Right atrium auricular region (tissue), 2 donors: ENCODE data around the gene RUNX2. TPM values are rescaled to one million over a fixed set of nuclear protein-coding genes. Genes with fewer than 3 reads are reported as not detected.
"Not testable (repeated sequence)": the region's sequence is repeated elsewhere in the genome, so short reads cannot be mapped to it uniquely, and the experiment has no call there.

Experiments used
- DNase-seq: peaks from one replicate; pipeline ENCODE4 v3.0.0-alpha.2; 2019; ENCODE audit warnings: low spot score
- H3K27ac ChIP-seq, 2 donors: fragments of 200-600 bp; sonication (generic); 1 replicate in 1 of 2; 2 replicates in 1 of 2; pipeline ENCODE4 v1.5.1; 2016 to 2019
- H3K27me3 ChIP-seq, 2 donors: fragments of 200-600 bp; sonication (generic); one replicate each; pipeline versions ENCODE4 v1.5.1 to v1.6.0; 2017 to 2019
- H3K36me3 ChIP-seq: fragments of 200-600 bp; sonication (generic); one replicate; pipeline ENCODE4 v1.5.1; 2016
- H3K4me1 ChIP-seq, 2 donors: fragments of 200-600 bp; sonication (generic); one replicate each; pipeline versions ENCODE4 v1.5.1 to v1.6.0; 2017 to 2019
- H3K4me3 ChIP-seq, 2 donors: fragments of 200-600 bp; sonication (generic); 1 replicate in 1 of 2; 2 replicates in 1 of 2; pipeline ENCODE4 v1.5.1; 2017 to 2019; ENCODE audit warnings: mild to moderate bottlenecking in 1 of 2, moderate library complexity in 1 of 2
- H3K9me3 ChIP-seq, 2 donors: fragments of 200-600 bp; sonication (generic); one replicate each; pipeline ENCODE4 v1.5.1; 2019
- total RNA-seq, 2 donors: library from RNA; depleted of rRNA; stranded (reverse); fragments of >200 nt; gene quantifications; one replicate each; pipeline ENCODE4 v1.1.0, GENCODE V29; 2016
- TF ChIP-seq, protein P1 (sequence below), 2 donors: fragments of 200-600 bp; sonication (generic); IDR thresholded peaks; one replicate each; pipeline ENCODE4 v1.5.1; 2019; ENCODE audit warnings: antibody characterized with exemption in 2 of 2

RUNX2 gene
- total RNA-seq, 2 donors from 2014 or later, result 0.55 to 0.85 TPM

DNA sequence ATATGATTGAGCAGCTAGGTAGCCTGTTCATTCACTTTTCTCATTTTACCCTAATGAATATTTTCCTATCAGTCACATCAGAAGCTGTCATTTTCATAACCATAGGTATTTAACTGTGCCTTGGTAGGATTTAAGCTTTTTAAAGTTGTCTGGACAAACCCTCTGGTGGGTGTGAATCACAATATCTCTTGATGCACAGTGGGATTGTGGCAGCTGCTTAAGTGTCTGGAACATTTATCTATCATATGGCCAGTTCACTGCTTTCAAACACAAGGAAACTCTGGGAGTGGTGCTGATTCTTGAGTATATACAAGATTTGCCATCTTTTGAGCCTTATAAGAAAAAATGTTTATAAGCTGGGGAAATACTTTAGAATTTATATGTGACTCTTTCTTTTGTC lies 136.6 kb downstream of the RUNX2 start:
- TF ChIP-seq, protein P1, sequence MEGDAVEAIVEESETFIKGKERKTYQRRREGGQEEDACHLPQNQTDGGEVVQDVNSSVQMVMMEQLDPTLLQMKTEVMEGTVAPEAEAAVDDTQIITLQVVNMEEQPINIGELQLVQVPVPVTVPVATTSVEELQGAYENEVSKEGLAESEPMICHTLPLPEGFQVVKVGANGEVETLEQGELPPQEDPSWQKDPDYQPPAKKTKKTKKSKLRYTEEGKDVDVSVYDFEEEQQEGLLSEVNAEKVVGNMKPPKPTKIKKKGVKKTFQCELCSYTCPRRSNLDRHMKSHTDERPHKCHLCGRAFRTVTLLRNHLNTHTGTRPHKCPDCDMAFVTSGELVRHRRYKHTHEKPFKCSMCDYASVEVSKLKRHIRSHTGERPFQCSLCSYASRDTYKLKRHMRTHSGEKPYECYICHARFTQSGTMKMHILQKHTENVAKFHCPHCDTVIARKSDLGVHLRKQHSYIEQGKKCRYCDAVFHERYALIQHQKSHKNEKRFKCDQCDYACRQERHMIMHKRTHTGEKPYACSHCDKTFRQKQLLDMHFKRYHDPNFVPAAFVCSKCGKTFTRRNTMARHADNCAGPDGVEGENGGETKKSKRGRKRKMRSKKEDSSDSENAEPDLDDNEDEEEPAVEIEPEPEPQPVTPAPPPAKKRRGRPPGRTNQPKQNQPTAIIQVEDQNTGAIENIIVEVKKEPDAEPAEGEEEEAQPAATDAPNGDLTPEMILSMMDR (IDR thresholded peaks at IDR 0.05), result no peak
- Histone ChIP-seq H3K27ac (no peak overlapping the region), H3K4me1 (no peaks in the 10 kb centered on the region), H3K27me3 (no peaks in the 10 kb centered on the region), H3K4me3 (no peak overlapping the region), H3K9me3 (no peaks in the 10 kb centered on the region), H3K36me3 (no peaks in the 10 kb centered on the region)
- DNase-seq, result no peak

DNA sequence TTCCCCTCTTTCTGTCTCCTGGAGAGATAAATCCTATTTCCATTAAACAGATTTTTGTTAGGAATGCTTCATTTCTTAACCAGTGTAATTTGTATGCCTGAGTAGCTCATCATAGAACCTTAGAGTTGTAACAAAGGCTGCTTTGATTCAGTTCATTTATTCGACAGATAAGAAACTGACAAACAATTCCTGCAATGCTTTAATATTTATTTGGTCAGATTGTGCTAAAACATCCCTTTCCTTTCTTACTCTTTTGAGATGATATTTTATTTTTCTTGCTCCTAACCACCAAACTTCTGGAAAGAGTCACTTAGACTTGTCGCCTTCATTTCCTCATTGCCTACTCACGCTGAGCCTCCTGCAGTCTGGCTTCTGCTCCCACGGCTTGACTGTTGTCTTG lies 138.6 kb downstream of the RUNX2 start:
- no peak overlapping the region for H3K27ac ChIP-seq
- no peak overlapping the region for H3K4me3 ChIP-seq
- no peaks in the 10 kb centered on the region for H3K9me3 ChIP-seq
- TF ChIP-seq, protein P1 (IDR thresholded peaks at IDR 0.05), result no peak
- H3K4me1 ChIP-seq, result no peaks in the 10 kb centered on the region
- no peak for DNase-seq
- H3K27me3 ChIP-seq, result no peaks in the 10 kb centered on the region
- H3K36me3 ChIP-seq, result no peaks in the 10 kb centered on the region

DNA sequence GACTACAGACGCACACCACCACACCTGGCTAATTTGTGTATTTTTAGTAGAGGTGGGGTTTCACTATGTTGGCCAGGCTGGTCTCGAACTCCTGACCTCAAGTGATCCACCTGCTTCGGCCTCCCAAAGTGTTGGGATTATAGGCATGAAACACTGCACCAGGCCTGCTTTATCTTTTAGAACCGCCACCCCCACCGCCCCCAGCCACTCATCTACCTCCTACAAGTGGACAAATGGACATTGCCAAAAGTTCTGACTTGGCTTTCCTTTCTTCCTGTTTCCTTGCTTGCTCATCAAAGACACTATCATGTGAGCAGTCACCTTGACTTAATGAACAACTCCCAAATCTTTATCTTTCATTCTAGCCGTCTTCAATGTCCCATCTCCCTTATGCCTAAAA lies 139.3 kb downstream of the RUNX2 start:
- H3K27ac ChIP-seq, H3K36me3 ChIP-seq, DNase-seq, H3K27me3 ChIP-seq, H3K4me3 ChIP-seq, H3K4me1 ChIP-seq, H3K9me3 ChIP-seq: not testable (repeated sequence)

DNA sequence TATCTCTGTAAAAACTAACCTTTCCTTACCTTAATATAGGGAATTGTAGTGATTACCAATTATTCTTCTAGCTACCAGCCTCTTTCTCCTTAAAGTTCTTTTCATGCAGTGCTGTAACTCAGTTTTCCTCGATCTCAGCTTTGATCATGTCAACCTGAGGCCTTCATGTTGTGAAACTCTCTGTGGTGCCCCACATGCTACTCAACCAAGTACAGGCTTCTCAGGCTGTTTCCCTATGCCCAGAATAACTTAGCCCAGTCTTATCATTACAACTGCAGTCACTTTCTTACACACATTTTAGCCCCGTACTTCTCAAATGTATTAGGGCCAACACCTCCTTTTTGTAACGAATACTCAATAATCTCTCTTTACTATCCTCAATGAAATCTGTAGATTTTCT lies 139.7 kb downstream of the RUNX2 start:
- Histone ChIP-seq H3K9me3 (no peaks in the 10 kb centered on the region), H3K36me3 (no peaks in the 10 kb centered on the region), H3K4me3 (no peak overlapping the region), H3K27ac (no peak overlapping the region), H3K4me1 (peaks cover 0 to 7% of the 10 kb centered on the region in 2 donors), H3K27me3 (no peaks in the 10 kb centered on the region)
- no peak for DNase-seq
- TF ChIP-seq, protein P1 (IDR thresholded peaks at IDR 0.05), result no peak

DNA sequence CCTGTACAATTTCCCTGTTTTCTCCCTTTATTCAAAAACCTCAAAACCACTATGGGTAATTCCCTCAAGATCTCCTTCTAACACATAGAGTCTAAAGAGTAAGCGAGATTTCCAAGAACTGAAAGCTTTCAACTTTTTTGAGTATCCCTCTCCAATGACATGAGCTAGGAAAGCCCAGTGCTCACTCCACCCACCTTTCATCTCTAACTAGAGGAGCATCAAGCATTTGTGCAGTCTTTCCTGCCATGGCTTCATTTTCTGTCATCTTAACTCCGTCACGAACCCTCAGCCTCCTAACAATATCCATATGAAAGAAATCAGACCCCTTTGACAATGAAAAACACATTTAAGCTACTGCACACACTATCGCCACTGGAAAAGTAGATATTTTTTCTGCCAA lies 141.5 kb downstream of the RUNX2 start:
- H3K27me3 ChIP-seq, result no peaks in the 10 kb centered on the region
- H3K9me3 ChIP-seq, result no peaks in the 10 kb centered on the region
- no peak overlapping the region for H3K27ac ChIP-seq
- H3K36me3 ChIP-seq, result no peaks in the 10 kb centered on the region
- no peak for DNase-seq
- TF ChIP-seq, protein P1 (IDR thresholded peaks at IDR 0.05), result no peak
- H3K4me1 ChIP-seq, result peaks cover 0 to 7% of the 10 kb centered on the region in 2 donors
- H3K4me3 ChIP-seq, result no peak overlapping the region

DNA sequence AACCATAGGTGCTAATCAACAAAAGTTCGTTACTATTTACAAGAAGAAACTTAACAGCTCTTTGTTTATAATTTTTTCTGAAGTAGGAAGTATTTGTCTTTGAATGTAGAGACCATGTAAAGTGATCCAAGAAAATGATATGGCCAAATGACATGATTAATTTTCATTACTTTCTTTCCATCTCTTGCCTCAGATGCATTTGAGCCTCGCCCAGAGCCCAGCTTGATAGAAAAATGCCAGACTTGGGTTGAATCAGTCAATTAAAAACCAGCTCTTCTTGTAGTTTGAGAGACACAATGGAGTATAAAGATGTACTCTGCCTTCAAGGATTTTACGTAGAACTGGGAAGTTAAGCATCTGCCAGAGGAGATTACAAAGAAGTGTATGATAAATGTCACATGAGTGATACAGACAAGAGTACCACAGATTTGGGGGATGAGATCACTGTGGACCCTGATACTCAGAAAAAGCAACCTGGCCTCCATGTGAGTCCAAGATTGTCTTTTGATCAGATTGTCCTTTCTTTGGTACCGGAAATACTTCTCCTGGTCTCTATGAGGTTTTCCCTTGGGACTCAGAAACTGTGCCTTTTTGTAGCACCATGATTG lies 142.1 kb downstream of the RUNX2 start:
- Histone ChIP-seq H3K36me3 (no peaks in the 10 kb centered on the region), H3K27ac (no peak overlapping the region), H3K27me3 (no peaks in the 10 kb centered on the region), H3K9me3 (no peaks in the 10 kb centered on the region), H3K4me3 (no peak overlapping the region), H3K4me1 (peaks cover 0 to 7% of the 10 kb centered on the region in 2 donors)
- no peak for DNase-seq
- TF ChIP-seq, protein P1 (IDR thresholded peaks at IDR 0.05), result no peak
